Measurements from ENCODE around the gene EIF4G2.

Gene EIF4G2

GRCh38 chr11:10785146-10785474, 23.6 kb downstream of the EIF4G2 start:
- H3K4me3 ChIP-seq (replicated peaks; ENCODE audit: low read depth, low read length) = no peak overlapping the region
- DNase-seq (ENCODE audit: low read depth) = no peak
- no peak for TF ChIP-seq CTCF (IDR thresholded peaks at IDR 0.05; ENCODE audit: low read length, missing control alignments)

- no peak overlapping the region for H3K4me3 ChIP-seq (replicated peaks; ENCODE audit: low read depth, low read length)
- TF ChIP-seq CTCF (IDR thresholded peaks at IDR 0.05; ENCODE audit: low read length, missing control alignments) = no peak
- DNase-seq (ENCODE audit: low read depth) = peak; percentile 58
Measured at GRCh38 chr11:10784232-10785145, 24.2 kb downstream of the EIF4G2 start.

GRCh38 chr11:10780040-10780439, 28.7 kb downstream of the EIF4G2 start:
- H3K4me3 ChIP-seq (replicated peaks; ENCODE audit: low read depth, low read length) = no peak overlapping the region
- no peak for TF ChIP-seq CTCF (IDR thresholded peaks at IDR 0.05; ENCODE audit: low read length, missing control alignments)
- no peak for DNase-seq (ENCODE audit: low read depth)

- DNase-seq (ENCODE audit: low read depth) = no peak
- no peak for TF ChIP-seq CTCF (IDR thresholded peaks at IDR 0.05; ENCODE audit: low read length, missing control alignments)
- H3K4me3 ChIP-seq (replicated peaks; ENCODE audit: low read depth, low read length) = no peak overlapping the region
Measured at GRCh38 chr11:10779086-10779485, 29.6 kb downstream of the EIF4G2 start.

- peak; percentile 80 for DNase-seq (ENCODE audit: low read depth)
- no peak overlapping the region for H3K4me3 ChIP-seq (replicated peaks; ENCODE audit: low read depth, low read length)
- no peak for TF ChIP-seq CTCF (IDR thresholded peaks at IDR 0.05; ENCODE audit: low read length, missing control alignments)
Measured at GRCh38 chr11:10778217-10778970, 30.3 kb downstream of the EIF4G2 start.

GRCh38 chr11:10777806-10778205, 30.9 kb downstream of the EIF4G2 start:
- DNase-seq (ENCODE audit: low read depth) = no peak
- no peak for TF ChIP-seq CTCF (IDR thresholded peaks at IDR 0.05; ENCODE audit: low read length, missing control alignments)
- no peak overlapping the region for H3K4me3 ChIP-seq (replicated peaks; ENCODE audit: low read depth, low read length)
